Keratinocyte (primary cell): ENCODE results near the gene PLA2G4D.

Source experiments
- CTCF ChIP-seq, 3 experiments: IDR thresholded peaks in 1 of 3; conservative IDR thresholded peaks in 1 of 3; optimal IDR thresholded peaks in 1 of 3; 2 replicates in 2 of 3; 3 replicates in 1 of 3; pipeline versions ENCODE3 to v1.5.1; 2011; ENCODE audit warnings: low read length in 3 of 3, mild to moderate bottlenecking in 3 of 3, moderate library complexity in 2 of 3, control low read depth in 1 of 3, inconsistent platforms in 1 of 3; ENCODE audit not compliant: insufficient read depth in 2 of 3; ENCODE audit errors: extremely low read depth in 1 of 3
- EZH2 ChIP-seq: IDR thresholded peaks from one replicate; pipeline ENCODE4 v1.6.1; 2012; ENCODE audit warnings: inconsistent platforms, mild to moderate bottlenecking, low read length, moderate library complexity

DNA sequence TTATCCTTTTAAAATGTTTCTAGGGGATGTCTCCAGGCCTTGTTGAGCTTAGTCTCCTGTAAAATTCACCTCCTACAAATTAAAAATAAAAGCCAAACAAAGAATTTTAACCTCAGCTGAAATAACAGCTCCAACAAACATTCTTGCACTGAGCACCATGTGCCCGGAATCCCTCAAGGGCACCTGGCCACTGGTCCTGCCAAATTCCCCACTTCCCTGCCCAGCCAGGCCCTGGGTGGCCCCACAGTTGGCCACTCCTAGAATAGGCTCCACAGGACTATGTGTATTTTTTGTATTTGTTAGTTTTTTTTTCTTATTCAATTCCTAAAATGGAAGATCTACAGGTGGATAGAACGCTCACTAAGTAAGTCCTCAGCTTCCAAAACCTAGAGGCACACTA, 40.4 kb downstream of the PLA2G4D start:
- TF ChIP-seq CTCF (optimal IDR thresholded peaks at IDR 0.05 in 1 of 3, IDR thresholded peaks at IDR 0.05 in 1 of 3, conservative IDR thresholded peaks at IDR 0.05 in 1 of 3; ENCODE audit: extremely low read depth in 1 of 3, insufficient read depth in 2 of 3, low read length in 3 of 3), result no peak
- no peak for TF ChIP-seq EZH2
